K562 (cell line): Measurements from ENCODE around the gene DESI2. TPM values are rescaled to one million over a fixed set of nuclear protein-coding genes. Genes with fewer than 3 reads are reported as not detected.
A peak's percentile ranks its signal among the peaks of the same experiment; 100 is the strongest.

Experiments used
- CEBPB ChIP-seq: fragments of 450-650 bp; IDR thresholded peaks from 2 replicates; pipeline ENCODE4 v1.6.1; 2016; ENCODE audit warnings: missing genetic modification characterization, missing compliant biosample characterization
- ELF4 ChIP-seq: fragments of 450-650 bp; formaldehyde crosslinking; IDR thresholded peaks from 2 replicates; pipeline ENCODE4 v1.4.0; 2022; ENCODE audit warnings: missing genetic modification characterization
- GATA2 ChIP-seq: sonication (generic); formaldehyde crosslinking; IDR thresholded peaks from 2 replicates; pipeline ENCODE4 v1.4.0; 2020; ENCODE audit warnings: mild to moderate bottlenecking, missing genetic modification reagents
- MIER1 ChIP-seq: fragments of 450-650 bp; IDR thresholded peaks from 2 replicates; pipeline ENCODE4 v1.6.1; 2016; ENCODE audit warnings: antibody characterized with exemption, mild to moderate bottlenecking, low read depth
- PHB ChIP-seq: fragments of 250-450 bp; sonication (Bioruptor Pico); IDR thresholded peaks from 2 replicates; pipeline ENCODE4 v1.5.0; 2021
- POLR3A ChIP-seq: IDR thresholded peaks from 2 replicates; pipeline ENCODE4 v1.6.1; 2011; ENCODE audit warnings: borderline replicate concordance, mild to moderate bottlenecking, moderate library complexity; ENCODE audit not compliant: insufficient read length, insufficient read depth; ENCODE audit errors: extremely low read depth
- RB1 ChIP-seq: fragments of 450-650 bp; IDR thresholded peaks from 2 replicates; pipeline ENCODE4 v1.6.1; 2017; ENCODE audit warnings: low read depth, mild to moderate bottlenecking
- ZC3H4 ChIP-seq: sonication (generic); formaldehyde crosslinking; IDR thresholded peaks from 2 replicates; pipeline ENCODE4 v1.9.0; 2021; ENCODE audit warnings: missing genetic modification reagents, borderline replicate concordance
- ZKSCAN1 ChIP-seq: fragments of 150-350 bp; IDR thresholded peaks from 2 replicates; pipeline ENCODE4 v1.6.1; 2016; ENCODE audit warnings: low read depth, low read length
- polyA plus RNA-seq, 8 experiments: library from polyadenylated mRNA; depleted of rRNA in 4 of 8; stranded (reverse) in 5 of 8; unstranded in 3 of 8; fragments of >200 nt; fragmentation: Nextera tagmentation in 2 of 8; fragmentation: Illumina TruSeq in 1 of 8; extraction: Ambion mirVana in 2 of 8; extraction: Trizol in 1 of 8; gene quantifications; 2 replicates each; pipeline versions ENCODE4 v1.2.1 to v1.2.3, GENCODE V29; 2011 to 2014; ENCODE audit warnings: inconsistent platforms in 1 of 8, missing spikeins in 1 of 8
- total RNA-seq, 7 experiments: library from RNA; depleted of rRNA in 6 of 7; stranded (reverse); fragments of >200 nt in 6 of 7; fragmentation: Illumina TruSeq in 2 of 7; extraction: Trizol in 2 of 7; gene quantifications; 2 replicates each; pipeline versions ENCODE4 v1.2.1 to v1.2.3, GENCODE V29; 2011 to 2021; ENCODE audit warnings: low replicate concordance in 1 of 7
- TF ChIP-seq, protein P1 (sequence below): fragments of 250-450 bp; sonication (Bioruptor Pico); IDR thresholded peaks from 2 replicates; pipeline ENCODE4 v1.8.0; 2022; ENCODE audit warnings: moderate library complexity, mild to moderate bottlenecking, inconsistent platforms
- TF ChIP-seq, protein P2 (sequence below): fragments of 450-650 bp; IDR thresholded peaks from 2 replicates; pipeline ENCODE4 v1.6.1; 2016; ENCODE audit warnings: mild to moderate bottlenecking, moderate library complexity
- TF ChIP-seq, protein P3 (sequence below), 3 experiments: fragments of 200-800 bp in 1 of 3; sonication (Bioruptor generic) in 1 of 3; sonication (generic) in 1 of 3; formaldehyde crosslinking in 1 of 3; IDR thresholded peaks; 2 replicates each; pipeline versions ENCODE4 v1.6.1 to v1.8.0; 2016 to 2022; ENCODE audit warnings: mild to moderate bottlenecking in 2 of 3, missing compliant biosample characterization in 2 of 3, missing genetic modification characterization in 2 of 3, missing genetic modification reagents in 1 of 3

Gene DESI2
- total and polyA plus RNA-seq, 9 of the 15 experiments (the other 6 are each of a cell fraction or from before 2014, with no cell fraction given) = 17.4 to 59.4 (median 38.4) TPM

DNA sequence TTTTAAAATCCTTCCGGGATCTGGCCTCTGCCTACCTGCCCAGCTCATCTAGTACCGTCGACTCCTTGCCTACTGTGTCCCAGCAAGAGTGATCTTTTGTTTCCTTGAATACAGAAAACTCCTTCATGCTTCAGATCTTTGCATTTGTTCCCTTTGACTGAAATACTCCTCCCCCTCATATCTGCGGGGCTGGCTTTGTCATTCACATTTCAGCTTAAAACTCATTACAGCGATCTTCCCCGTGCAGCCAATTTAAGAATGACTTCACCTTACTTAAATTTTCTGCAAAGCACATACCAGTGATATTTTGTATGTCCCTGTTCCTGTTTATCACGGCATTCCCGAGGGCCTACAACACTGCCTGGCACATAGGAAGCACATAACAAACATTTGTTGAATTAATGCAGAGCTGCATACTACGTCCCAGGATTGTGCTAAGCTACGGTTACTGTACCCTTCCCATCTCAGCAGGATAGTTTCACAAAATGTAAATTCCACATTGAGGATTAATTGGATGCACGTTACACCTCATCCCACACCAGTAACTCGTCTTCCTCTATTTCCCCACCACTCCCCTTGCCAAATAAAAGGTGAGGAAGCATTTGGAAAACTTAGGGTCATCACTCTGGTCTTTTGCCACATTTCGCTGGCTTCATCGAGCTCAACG, 837 bp upstream of the DESI2 start (continued):
- TF ChIP-seq, protein P1, sequence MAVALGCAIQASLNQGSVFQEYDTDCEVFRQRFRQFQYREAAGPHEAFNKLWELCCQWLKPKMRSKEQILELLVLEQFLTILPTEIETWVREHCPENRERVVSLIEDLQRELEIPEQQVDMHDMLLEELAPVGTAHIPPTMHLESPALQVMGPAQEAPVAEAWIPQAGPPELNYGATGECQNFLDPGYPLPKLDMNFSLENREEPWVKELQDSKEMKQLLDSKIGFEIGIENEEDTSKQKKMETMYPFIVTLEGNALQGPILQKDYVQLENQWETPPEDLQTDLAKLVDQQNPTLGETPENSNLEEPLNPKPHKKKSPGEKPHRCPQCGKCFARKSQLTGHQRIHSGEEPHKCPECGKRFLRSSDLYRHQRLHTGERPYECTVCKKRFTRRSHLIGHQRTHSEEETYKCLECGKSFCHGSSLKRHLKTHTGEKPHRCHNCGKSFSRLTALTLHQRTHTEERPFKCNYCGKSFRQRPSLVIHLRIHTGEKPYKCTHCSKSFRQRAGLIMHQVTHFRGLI (CRISPR knock-in tag) = no peak
- TF ChIP-seq, protein P2, sequence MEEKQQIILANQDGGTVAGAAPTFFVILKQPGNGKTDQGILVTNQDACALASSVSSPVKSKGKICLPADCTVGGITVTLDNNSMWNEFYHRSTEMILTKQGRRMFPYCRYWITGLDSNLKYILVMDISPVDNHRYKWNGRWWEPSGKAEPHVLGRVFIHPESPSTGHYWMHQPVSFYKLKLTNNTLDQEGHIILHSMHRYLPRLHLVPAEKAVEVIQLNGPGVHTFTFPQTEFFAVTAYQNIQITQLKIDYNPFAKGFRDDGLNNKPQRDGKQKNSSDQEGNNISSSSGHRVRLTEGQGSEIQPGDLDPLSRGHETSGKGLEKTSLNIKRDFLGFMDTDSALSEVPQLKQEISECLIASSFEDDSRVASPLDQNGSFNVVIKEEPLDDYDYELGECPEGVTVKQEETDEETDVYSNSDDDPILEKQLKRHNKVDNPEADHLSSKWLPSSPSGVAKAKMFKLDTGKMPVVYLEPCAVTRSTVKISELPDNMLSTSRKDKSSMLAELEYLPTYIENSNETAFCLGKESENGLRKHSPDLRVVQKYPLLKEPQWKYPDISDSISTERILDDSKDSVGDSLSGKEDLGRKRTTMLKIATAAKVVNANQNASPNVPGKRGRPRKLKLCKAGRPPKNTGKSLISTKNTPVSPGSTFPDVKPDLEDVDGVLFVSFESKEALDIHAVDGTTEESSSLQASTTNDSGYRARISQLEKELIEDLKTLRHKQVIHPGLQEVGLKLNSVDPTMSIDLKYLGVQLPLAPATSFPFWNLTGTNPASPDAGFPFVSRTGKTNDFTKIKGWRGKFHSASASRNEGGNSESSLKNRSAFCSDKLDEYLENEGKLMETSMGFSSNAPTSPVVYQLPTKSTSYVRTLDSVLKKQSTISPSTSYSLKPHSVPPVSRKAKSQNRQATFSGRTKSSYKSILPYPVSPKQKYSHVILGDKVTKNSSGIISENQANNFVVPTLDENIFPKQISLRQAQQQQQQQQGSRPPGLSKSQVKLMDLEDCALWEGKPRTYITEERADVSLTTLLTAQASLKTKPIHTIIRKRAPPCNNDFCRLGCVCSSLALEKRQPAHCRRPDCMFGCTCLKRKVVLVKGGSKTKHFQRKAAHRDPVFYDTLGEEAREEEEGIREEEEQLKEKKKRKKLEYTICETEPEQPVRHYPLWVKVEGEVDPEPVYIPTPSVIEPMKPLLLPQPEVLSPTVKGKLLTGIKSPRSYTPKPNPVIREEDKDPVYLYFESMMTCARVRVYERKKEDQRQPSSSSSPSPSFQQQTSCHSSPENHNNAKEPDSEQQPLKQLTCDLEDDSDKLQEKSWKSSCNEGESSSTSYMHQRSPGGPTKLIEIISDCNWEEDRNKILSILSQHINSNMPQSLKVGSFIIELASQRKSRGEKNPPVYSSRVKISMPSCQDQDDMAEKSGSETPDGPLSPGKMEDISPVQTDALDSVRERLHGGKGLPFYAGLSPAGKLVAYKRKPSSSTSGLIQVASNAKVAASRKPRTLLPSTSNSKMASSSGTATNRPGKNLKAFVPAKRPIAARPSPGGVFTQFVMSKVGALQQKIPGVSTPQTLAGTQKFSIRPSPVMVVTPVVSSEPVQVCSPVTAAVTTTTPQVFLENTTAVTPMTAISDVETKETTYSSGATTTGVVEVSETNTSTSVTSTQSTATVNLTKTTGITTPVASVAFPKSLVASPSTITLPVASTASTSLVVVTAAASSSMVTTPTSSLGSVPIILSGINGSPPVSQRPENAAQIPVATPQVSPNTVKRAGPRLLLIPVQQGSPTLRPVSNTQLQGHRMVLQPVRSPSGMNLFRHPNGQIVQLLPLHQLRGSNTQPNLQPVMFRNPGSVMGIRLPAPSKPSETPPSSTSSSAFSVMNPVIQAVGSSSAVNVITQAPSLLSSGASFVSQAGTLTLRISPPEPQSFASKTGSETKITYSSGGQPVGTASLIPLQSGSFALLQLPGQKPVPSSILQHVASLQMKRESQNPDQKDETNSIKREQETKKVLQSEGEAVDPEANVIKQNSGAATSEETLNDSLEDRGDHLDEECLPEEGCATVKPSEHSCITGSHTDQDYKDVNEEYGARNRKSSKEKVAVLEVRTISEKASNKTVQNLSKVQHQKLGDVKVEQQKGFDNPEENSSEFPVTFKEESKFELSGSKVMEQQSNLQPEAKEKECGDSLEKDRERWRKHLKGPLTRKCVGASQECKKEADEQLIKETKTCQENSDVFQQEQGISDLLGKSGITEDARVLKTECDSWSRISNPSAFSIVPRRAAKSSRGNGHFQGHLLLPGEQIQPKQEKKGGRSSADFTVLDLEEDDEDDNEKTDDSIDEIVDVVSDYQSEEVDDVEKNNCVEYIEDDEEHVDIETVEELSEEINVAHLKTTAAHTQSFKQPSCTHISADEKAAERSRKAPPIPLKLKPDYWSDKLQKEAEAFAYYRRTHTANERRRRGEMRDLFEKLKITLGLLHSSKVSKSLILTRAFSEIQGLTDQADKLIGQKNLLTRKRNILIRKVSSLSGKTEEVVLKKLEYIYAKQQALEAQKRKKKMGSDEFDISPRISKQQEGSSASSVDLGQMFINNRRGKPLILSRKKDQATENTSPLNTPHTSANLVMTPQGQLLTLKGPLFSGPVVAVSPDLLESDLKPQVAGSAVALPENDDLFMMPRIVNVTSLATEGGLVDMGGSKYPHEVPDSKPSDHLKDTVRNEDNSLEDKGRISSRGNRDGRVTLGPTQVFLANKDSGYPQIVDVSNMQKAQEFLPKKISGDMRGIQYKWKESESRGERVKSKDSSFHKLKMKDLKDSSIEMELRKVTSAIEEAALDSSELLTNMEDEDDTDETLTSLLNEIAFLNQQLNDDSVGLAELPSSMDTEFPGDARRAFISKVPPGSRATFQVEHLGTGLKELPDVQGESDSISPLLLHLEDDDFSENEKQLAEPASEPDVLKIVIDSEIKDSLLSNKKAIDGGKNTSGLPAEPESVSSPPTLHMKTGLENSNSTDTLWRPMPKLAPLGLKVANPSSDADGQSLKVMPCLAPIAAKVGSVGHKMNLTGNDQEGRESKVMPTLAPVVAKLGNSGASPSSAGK = no peak
- TF ChIP-seq ZC3H4 (CRISPR knock-in tag) = no peak
- TF ChIP-seq GATA2 = no peak
- 0 out of 2 replicates have a peak, but pooled peaks have one; percentile 6 for TF ChIP-seq RB1
- no peak for TF ChIP-seq ZKSCAN1
- 0 out of 2 replicates have a peak, but pooled peaks have one; percentile 44 for TF ChIP-seq MIER1
- no peak for TF ChIP-seq CEBPB (tag)
- 0 out of 2 replicates have a peak, but pooled peaks have one; percentile 24 for TF ChIP-seq ELF4
- TF ChIP-seq, protein P3, sequence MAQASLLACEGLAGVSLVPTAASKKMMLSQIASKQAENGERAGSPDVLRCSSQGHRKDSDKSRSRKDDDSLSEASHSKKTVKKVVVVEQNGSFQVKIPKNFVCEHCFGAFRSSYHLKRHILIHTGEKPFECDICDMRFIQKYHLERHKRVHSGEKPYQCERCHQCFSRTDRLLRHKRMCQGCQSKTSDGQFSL (CRISPR knock-in tag; IDR thresholded peaks at IDR 0.05) = no peak
- TF ChIP-seq, protein P3 (tag; IDR thresholded peaks at IDR 0.05) = no peak
- TF ChIP-seq POLR3A = no peak
- no peak for TF ChIP-seq PHB (CRISPR knock-in tag)
